Peyer's patch (tissue), 4 donors: ENCODE results near the gene UTS2R. TPM values are rescaled to one million over a fixed set of nuclear protein-coding genes. Genes with fewer than 3 reads are reported as not detected.

ENCODE experiments used
- DNase-seq, 3 donors: peaks; one replicate each; pipeline ENCODE4 v3.0.0-alpha.2; 2017 to 2019
- H3K27ac ChIP-seq, 4 donors: fragments of 200-600 bp; sonication (generic); one replicate each; pipeline ENCODE4 v1.5.1; 2016 to 2019
- H3K27me3 ChIP-seq, 2 donors: fragments of 200-600 bp; sonication (generic); one replicate each; pipeline ENCODE4 v1.5.1; 2019
- H3K36me3 ChIP-seq, 3 donors: fragments of 200-600 bp; sonication (generic); one replicate each; pipeline ENCODE4 v1.5.1; 2016 to 2019
- H3K4me1 ChIP-seq, 4 donors: fragments of 200-600 bp; sonication (generic); one replicate each; pipeline ENCODE4 v1.5.1; 2016 to 2019
- H3K4me3 ChIP-seq, 4 donors: fragments of 200-600 bp; sonication (generic); 1 replicate in 3 of 4; 2 replicates in 1 of 4; pipeline ENCODE4 v1.5.1; 2016 to 2019; ENCODE audit warnings: mild to moderate bottlenecking in 1 of 4
- H3K9me3 ChIP-seq, 4 donors: fragments of 200-600 bp; sonication (generic); one replicate each; pipeline ENCODE4 v1.5.1; 2016 to 2019; ENCODE audit warnings: mild to moderate bottlenecking in 1 of 4
- CTCF ChIP-seq, 6 experiments: fragments of 450-650 bp in 4 of 6; fragments of 200-600 bp in 2 of 6; sonication (generic) in 1 of 6; IDR thresholded peaks; one replicate each; pipeline ENCODE4 v1.5.1; 2017 to 2019; ENCODE audit warnings: antibody characterized with exemption in 6 of 6, mild to moderate bottlenecking in 3 of 6, moderate library complexity in 1 of 6
- POLR2A ChIP-seq, 2 donors: fragments of 450-650 bp; IDR thresholded peaks; one replicate each; pipeline ENCODE4 v1.5.1; 2017; ENCODE audit warnings: antibody characterized with exemption in 2 of 2, mild to moderate bottlenecking in 2 of 2, moderate library complexity in 2 of 2
- small RNA-seq, 2 donors: library from RNA; depleted of rRNA; stranded (forward); fragments of <200 nt; gene quantifications; one replicate each; pipeline ENCODE3, GENCODE V24; 2016
- total RNA-seq, 4 donors: library from RNA; depleted of rRNA; stranded (reverse); fragments of >200 nt; gene quantifications; one replicate each; pipeline ENCODE4 v1.1.0, GENCODE V29; 2016

Gene UTS2R
- total RNA-seq, 4 donors from 2014 or later: not detected

DNA sequence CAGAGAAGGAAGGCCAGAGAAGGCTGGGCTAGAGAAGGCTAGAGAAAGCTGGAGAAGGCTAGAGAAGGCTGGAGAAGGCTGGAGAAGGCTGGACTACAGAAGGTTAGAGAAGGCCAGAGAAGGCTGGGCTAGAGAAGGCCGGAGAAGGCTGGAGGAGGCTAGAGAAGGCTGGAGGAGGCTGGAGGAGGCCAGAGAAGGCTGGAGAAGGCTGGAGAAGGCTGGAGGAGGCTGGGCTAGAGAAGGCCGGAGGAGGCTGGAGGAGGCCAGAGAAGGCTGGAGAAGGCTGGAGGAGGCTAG is 53.2 kb downstream of the UTS2R start:
- TF ChIP-seq POLR2A (IDR thresholded peaks at IDR 0.05) (no peak), CTCF (IDR thresholded peaks at IDR 0.05) (no peak)
- Histone ChIP-seq H3K9me3 (peaks cover 0 to 5% (median 0%) of the 10 kb centered on the region in 4 donors), H3K27ac (no peak overlapping the region), H3K4me1 (no peaks in the 10 kb centered on the region), H3K4me3 (no peak overlapping the region), H3K27me3 (no peaks in the 10 kb centered on the region), H3K36me3 (peaks cover 0 to 9% (median 0%) of the 10 kb centered on the region in 3 donors)
- no peak for DNase-seq

Small RNA genes within 50 kb of the gene (small RNA-seq; reads per million reads assigned to genes)
- 0 reads per million in 2 donors for gene RF00019

Other genes starting within 250 kb of the UTS2R start
- 100 to 1,000 TPM in 2 of 4 donors, 10 to 100 TPM in 2; 28.2 to 144 (median 79.8) TPM for gene CCDC57, start 158.9 kb upstream of the UTS2R start, total RNA-seq
- gene SLC16A3, start 142.7 kb upstream of the UTS2R start, total RNA-seq: 10 to 100 TPM; 18.9 to 55.0 (median 35.3) TPM
- 100 to 1,000 TPM; 148 to 232 (median 215) TPM for gene CSNK1D, start 98.1 kb upstream of the UTS2R start, total RNA-seq
- 10 to 100 TPM in 3 of 4 donors, not detected in 1; 11.6 to 15.4 (median 15.2) TPM for gene CD7, start 54.2 kb upstream of the UTS2R start, total RNA-seq
- 100 to 1,000 TPM in 2 of 4 donors, 10 to 100 TPM in 2; 10.7 to 258 (median 94.5) TPM for gene SECTM1, start 38.0 kb upstream of the UTS2R start, total RNA-seq
- not detected for gene TEX19, start 12.5 kb upstream of the UTS2R start, total RNA-seq
- 100 to 1,000 TPM in 1 of 4 donors, 10 to 100 TPM in 3; 42.7 to 128 (median 80.5) TPM for gene HEXD, start 46.6 kb downstream of the UTS2R start, total RNA-seq
- gene OGFOD3, start 46.8 kb downstream of the UTS2R start, total RNA-seq: 10 to 100 TPM; 12.4 to 30.1 (median 24.0) TPM
- gene CYBC1, start 79.0 kb downstream of the UTS2R start, total RNA-seq: 100 to 1,000 TPM in 1 of 4 donors, 10 to 100 TPM in 3; 79.2 to 103 (median 88.0) TPM
- 10 to 100 TPM; 31.9 to 81.7 (median 52.0) TPM for gene NARF, start 87.0 kb downstream of the UTS2R start, total RNA-seq
- 10 to 100 TPM; 40.6 to 67.7 (median 61.1) TPM for gene FOXK2, start 148.0 kb downstream of the UTS2R start, total RNA-seq